ENCODE results near the gene PTGER1. TPM values are rescaled to one million over a fixed set of nuclear protein-coding genes. Genes with fewer than 3 reads are reported as not detected.
A peak's percentile ranks its signal among the peaks of the same experiment; 100 is the strongest.

PTGER1 gene
- total and polyA plus RNA-seq, 9 of the 15 experiments (the other 6 are each of a cell fraction or from before 2014, with no cell fraction given), result 0.06 to 0.36 (median 0.31) TPM; not detected in 5

GRCh38 chr19:14517840-14518505, 42.8 kb upstream of the PTGER1 start, which contains the start of gene DNAJB1 (continued):
- no peak; the same call in 1 of the 2 replicates for TF ChIP-seq PHB2 (IDR thresholded peaks at IDR 0.05; ENCODE audit: low read depth)
- no peak for TF ChIP-seq ZBTB12 (CRISPR knock-in tag; IDR thresholded peaks at IDR 0.05)
- peak; percentile 21; the same call in 1 of the 2 replicates for TF ChIP-seq FOXP4 (CRISPR knock-in tag; IDR thresholded peaks at IDR 0.05; ENCODE audit: borderline replicate concordance)
- no peak for TF ChIP-seq CREB5 (CRISPR knock-in tag; IDR thresholded peaks at IDR 0.05)
- no peak for TF ChIP-seq MXI1 (IDR thresholded peaks at IDR 0.05; ENCODE audit: low read depth, low read length)
- no peak for TF ChIP-seq HNRNPH1 (optimal IDR thresholded peaks at IDR 0.05; ENCODE audit: low read depth, low read length)
- TF ChIP-seq ETV5 (CRISPR knock-in tag; IDR thresholded peaks at IDR 0.05; ENCODE audit: low read depth), result peak; percentile 45
- TF ChIP-seq ZNF282 (CRISPR knock-in tag; IDR thresholded peaks at IDR 0.05), result peak; percentile 70; the same call in 1 of the 2 replicates
- no peak; the same call in 1 of the 2 replicates for TF ChIP-seq PHF21A (IDR thresholded peaks at IDR 0.05; ENCODE audit: borderline replicate concordance, low read depth)
- no peak for TF ChIP-seq ZC3H11A (IDR thresholded peaks at IDR 0.05; ENCODE audit: low read depth, low read length)
- TF ChIP-seq ZBTB40 (IDR thresholded peaks at IDR 0.05), result no peak; the same call in 1 of the 2 replicates
- 0 out of 2 replicates have a peak, but pooled peaks have one; percentile 30 for TF ChIP-seq ZBTB40 (CRISPR knock-in tag; IDR thresholded peaks at IDR 0.05)
- no peak for TF ChIP-seq ZNF766 (CRISPR knock-in tag; conservative IDR thresholded peaks at IDR 0.05)
- TF ChIP-seq SNAPC5 (CRISPR knock-in tag; IDR thresholded peaks at IDR 0.05), result no peak
